WERI-Rb-1 (cell line): ENCODE results near the gene WWTR1.

Source experiments
- DNase-seq: peaks from one replicate; pipeline ENCODE4 v3.0.0-alpha.2; 2020
- H3K27ac ChIP-seq: fragments of 250-450 bp; sonication (Bioruptor Pico); 2 replicates; pipeline ENCODE4 v1.5.1; 2020; ENCODE audit warnings: mild to moderate bottlenecking, moderate library complexity
- H3K27me3 ChIP-seq: fragments of 250-450 bp; sonication (Bioruptor Pico); 2 replicates; pipeline ENCODE4 v1.5.1; 2021; ENCODE audit warnings: mild to moderate bottlenecking, low read depth, moderate library complexity; ENCODE audit not compliant: insufficient read depth, severe bottlenecking
- H3K36me3 ChIP-seq: fragments of 250-450 bp; sonication (Bioruptor Pico); 2 replicates; pipeline ENCODE4 v1.5.1; 2020; ENCODE audit warnings: mild to moderate bottlenecking, moderate library complexity
- H3K4me3 ChIP-seq: 2 replicates; pipeline ENCODE4 v1.5.1; 2011; ENCODE audit warnings: low read depth, mild to moderate bottlenecking, control low read depth, low read length
- H3K9me3 ChIP-seq: fragments of 250-450 bp; sonication (Bioruptor Pico); 2 replicates; pipeline ENCODE4 v1.5.1; 2021; ENCODE audit warnings: mild to moderate bottlenecking, moderate library complexity; ENCODE audit not compliant: severe bottlenecking
- TF ChIP-seq, protein P1 (sequence below): IDR thresholded peaks from 2 replicates; pipeline ENCODE4 v1.5.1; 2011; ENCODE audit warnings: low read depth, mild to moderate bottlenecking, control low read depth, inconsistent platforms, low read length

WWTR1 gene

DNA sequence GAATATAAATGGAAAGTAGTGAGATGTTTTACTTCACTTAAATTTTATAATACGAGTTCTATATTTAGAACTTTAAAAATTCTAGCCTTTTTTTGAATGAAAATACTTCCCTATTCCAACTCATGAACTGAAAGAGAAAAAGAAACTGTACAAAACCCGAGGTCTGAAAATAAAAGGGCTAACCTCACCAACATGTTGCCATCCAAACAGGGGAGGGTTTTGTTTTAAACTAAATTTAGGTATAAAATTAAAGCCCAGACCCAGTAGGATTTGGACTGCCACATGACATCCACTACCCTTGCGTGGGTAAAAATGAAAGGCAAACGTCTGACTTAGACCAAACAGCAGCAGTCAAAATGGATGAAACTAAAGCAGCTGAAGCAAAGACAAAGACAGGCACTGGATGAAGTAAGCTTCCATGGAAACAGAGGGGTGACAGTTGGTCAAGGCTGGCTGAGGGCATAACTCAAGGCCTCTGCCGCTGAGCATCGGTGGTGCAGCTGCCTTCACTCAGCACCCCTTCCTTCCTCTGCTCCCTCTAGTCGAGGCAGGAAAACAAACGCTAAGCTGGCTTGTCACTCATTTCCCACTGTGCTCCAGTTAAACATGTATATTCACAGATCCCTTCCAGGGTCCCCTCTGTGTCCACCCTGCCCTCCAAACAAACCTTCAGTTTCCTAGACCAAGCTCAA lies 125.2 kb downstream of the WWTR1 start:
- TF ChIP-seq, protein P1, sequence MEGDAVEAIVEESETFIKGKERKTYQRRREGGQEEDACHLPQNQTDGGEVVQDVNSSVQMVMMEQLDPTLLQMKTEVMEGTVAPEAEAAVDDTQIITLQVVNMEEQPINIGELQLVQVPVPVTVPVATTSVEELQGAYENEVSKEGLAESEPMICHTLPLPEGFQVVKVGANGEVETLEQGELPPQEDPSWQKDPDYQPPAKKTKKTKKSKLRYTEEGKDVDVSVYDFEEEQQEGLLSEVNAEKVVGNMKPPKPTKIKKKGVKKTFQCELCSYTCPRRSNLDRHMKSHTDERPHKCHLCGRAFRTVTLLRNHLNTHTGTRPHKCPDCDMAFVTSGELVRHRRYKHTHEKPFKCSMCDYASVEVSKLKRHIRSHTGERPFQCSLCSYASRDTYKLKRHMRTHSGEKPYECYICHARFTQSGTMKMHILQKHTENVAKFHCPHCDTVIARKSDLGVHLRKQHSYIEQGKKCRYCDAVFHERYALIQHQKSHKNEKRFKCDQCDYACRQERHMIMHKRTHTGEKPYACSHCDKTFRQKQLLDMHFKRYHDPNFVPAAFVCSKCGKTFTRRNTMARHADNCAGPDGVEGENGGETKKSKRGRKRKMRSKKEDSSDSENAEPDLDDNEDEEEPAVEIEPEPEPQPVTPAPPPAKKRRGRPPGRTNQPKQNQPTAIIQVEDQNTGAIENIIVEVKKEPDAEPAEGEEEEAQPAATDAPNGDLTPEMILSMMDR: no peak
- no peak for DNase-seq
- no peaks in the 10 kb centered on the region for H3K9me3 ChIP-seq
- H3K36me3 ChIP-seq: no peaks in the 10 kb centered on the region
- no peak overlapping the region for H3K4me3 ChIP-seq
- H3K27ac ChIP-seq: no peak overlapping the region
- no peaks in the 10 kb centered on the region for H3K27me3 ChIP-seq

DNA sequence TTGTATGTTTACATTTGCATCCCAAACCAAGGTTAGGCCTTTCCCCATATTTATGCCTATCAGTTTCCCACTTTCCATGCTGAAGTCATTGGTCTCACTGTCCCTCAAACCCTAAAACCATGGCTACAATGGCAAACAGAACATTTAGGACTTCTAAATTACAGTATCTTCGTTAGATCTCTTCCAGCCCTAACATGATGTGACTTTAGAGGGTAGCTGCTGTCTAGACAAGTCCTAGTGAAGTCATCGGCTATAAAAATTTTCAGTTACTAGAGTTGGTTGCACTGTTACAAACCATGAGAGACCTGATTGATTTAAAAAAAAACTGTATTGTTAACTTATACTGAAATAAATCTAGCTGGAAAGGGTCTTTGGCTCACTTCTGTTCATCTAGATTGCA lies 128.7 kb downstream of the WWTR1 start:
- Histone ChIP-seq H3K27ac (no peak overlapping the region), H3K9me3 (no peaks in the 10 kb centered on the region), H3K4me3 (no peak overlapping the region), H3K36me3 (no peaks in the 10 kb centered on the region), H3K27me3 (no peaks in the 10 kb centered on the region)
- TF ChIP-seq, protein P1: no peak
- no peak for DNase-seq

DNA sequence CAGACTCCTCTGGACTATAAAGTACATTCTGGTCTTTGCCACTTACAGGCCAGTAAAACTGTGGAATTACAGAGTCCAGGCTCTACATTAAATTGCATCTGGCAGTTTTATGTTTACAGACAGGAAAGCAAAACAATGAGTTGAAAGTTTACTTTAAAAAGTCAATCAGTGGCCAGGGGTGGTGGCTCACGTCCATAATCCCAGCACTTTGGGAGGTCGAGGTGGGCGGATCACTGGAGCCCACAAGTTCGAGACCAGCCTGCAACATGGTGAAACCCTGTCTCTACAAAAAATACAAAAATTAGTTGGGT lies 129.5 kb downstream of the WWTR1 start:
- H3K27me3 ChIP-seq: no peaks in the 10 kb centered on the region
- no peak for DNase-seq
- no peak overlapping the region for H3K27ac ChIP-seq
- H3K4me3 ChIP-seq: no peak overlapping the region
- H3K9me3 ChIP-seq: no peaks in the 10 kb centered on the region
- no peaks in the 10 kb centered on the region for H3K36me3 ChIP-seq
- TF ChIP-seq, protein P1: no peak

DNA sequence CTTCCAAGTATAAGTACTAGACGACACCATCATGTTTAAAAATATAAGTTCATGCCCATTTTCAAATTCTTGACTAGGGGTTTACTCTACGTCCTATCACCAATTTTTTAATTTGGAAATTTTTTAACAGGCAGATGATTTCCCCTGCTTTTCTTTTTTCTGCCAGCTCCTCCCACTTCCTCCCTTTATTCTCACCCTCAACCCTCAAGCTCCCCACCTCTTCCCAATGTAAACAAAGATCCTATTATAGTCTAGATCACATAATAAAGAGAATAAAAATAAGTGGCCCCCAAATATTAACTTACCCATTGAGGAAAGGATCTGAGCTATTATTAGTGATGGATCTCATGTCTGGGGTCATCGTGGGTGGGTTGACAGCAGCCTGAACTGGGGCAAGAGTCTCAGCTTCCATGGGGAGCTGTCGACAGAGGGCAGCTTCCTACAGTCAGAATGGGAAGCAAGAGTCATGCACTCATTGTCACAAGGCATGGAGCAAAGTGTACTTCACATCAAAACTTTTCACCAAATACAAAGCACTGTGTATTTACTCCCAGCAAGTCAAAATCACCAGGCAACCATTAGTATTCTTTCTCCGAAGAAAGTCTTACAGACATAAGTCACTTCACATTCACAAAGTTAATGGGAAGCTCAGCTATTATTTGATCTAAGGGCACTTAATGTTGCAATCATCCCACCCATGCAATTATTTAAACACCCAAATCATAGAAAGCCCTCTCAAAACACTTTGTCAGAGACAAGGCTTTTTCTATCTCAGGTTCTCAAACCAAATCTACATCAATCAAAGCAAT lies 130.1 kb downstream of the WWTR1 start:
- no peak overlapping the region for H3K27ac ChIP-seq
- H3K4me3 ChIP-seq: no peak overlapping the region
- TF ChIP-seq, protein P1: no peak
- H3K9me3 ChIP-seq: no peaks in the 10 kb centered on the region
- no peaks in the 10 kb centered on the region for H3K36me3 ChIP-seq
- no peaks in the 10 kb centered on the region for H3K27me3 ChIP-seq
- DNase-seq: no peak

DNA sequence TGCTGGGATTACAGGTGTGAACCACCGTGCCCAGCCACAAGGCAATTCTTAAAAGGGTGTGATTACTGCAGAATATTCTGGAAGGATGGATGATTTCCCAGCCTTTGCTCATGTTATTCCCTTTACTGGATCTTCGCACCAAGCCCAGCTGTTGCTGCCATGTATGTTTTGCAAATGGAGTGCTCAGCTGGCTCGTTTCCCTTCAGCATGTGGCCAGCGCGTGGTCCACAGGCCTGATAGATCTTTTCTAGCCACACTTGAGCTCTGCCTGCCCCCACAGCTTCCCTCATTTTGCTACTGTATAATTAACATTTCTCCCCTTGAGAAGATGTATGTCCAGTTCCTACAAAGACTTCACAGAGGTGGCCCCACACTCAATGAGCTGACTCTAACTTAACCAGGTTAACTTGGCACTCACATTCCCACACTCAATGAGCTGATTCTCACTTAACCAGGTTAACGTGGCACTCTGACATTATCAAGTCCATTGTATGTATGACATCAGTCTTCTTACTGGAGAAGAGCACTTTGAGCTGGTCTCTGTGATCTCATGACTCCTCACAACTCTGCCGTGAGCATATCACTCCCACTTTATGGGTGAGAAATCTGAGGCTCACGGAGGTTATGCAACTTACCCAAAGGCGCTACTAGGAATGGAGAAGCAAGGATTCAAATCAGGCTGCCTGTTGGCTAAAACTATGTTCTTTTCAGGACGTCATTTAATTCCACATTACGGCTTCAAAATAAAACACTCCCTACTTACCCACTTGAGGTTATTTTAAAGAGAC lies 134.1 kb downstream of the WWTR1 start:
- TF ChIP-seq, protein P1: no peak
- H3K9me3 ChIP-seq: no peaks in the 10 kb centered on the region
- H3K27me3 ChIP-seq: no peaks in the 10 kb centered on the region
- no peaks in the 10 kb centered on the region for H3K36me3 ChIP-seq
- H3K27ac ChIP-seq: no peak overlapping the region
- DNase-seq: no peak
- no peak overlapping the region for H3K4me3 ChIP-seq
